GM18498 (cell line): ENCODE data around the gene DGCR6L.
"Not testable (repeated sequence)": the region's sequence is repeated elsewhere in the genome, so short reads cannot be mapped to it uniquely, and the experiment has no call there.

ENCODE experiments used
- ATAC-seq: cut with Tn5 transposase; IDR thresholded peaks from one replicate; pipeline ENCODE4 v1.9.1; 2021; ENCODE audit warnings: mild to moderate bottlenecking, moderate library complexity; ENCODE audit not compliant: unreplicated experiment

The DGCR6L gene

DNA sequence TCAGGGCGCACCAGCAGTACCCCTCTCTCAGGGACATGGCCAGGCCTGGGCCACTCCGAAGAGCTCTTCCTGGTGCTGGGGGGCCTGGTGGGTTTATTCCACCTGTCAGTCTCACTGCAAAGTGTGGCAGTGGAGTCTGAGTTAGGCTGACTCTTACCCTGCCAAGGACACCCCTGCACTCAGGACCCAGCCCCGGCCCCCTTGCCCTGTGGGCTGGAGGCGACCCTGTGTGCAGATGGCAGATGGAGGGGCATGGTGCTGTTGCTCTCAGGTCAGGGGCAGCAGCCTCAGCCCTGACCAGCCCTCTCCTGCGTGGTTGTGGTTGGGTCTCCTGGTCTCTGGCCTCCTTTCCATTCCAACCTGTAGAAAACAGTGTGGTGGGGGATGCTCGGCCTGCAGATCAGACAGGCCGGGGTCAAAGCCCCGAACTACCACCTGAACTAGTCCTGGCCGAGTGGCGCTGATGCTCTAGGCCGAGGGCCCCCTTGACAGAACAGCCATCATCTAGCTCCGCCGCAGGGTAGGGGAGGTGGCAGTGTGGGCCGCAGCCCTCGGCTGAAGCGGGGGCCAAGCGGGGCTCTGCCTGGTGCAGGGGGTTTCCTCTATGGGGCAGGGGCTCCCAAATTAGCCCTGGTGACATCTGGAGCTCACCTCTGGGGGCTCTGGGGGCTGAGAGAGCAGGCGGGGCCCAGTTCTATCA lies 41.8 kb downstream of the DGCR6L start:
- not testable (repeated sequence) for ATAC-seq

DNA sequence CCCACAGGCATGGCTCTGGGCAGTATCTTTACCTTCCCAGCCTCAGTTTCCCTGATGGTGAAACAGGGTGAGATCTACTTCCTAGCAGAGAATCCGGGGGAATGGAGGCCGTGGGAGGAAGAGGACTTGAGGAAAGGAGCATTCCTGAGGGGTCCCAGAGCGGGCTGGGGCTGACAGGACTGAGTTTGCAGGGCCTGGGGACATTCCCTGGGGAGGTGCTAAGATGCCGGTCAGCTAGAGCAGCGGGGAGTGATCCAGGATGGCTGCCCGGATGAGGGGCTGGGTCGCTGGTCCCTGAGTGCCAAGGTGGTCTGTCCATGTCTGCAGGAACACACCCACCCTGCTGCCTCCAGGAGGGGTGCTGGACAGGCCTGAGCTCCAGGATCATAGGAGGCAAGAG lies 43.4 kb downstream of the DGCR6L start:
- ATAC-seq: no peak

DNA sequence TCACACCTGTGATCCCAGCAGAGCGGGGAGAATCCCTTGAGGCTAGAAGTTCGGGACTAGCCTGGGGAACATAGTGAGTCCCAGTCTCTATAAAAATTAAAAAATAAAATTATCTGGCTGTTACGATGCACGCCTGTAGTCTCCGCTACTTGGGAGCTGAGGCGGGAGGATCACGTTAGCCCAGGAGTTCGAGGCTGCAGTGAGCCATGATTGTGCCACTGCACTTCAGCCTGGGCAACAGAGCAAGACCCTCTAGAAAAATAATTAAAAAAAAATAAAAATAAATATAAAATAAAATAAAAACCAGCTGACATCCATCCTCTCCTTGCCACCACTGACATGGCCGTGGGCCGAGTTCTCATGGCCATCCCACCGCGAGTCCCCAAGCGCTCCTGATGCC lies 44.0 kb downstream of the DGCR6L start:
- no peak for ATAC-seq

DNA sequence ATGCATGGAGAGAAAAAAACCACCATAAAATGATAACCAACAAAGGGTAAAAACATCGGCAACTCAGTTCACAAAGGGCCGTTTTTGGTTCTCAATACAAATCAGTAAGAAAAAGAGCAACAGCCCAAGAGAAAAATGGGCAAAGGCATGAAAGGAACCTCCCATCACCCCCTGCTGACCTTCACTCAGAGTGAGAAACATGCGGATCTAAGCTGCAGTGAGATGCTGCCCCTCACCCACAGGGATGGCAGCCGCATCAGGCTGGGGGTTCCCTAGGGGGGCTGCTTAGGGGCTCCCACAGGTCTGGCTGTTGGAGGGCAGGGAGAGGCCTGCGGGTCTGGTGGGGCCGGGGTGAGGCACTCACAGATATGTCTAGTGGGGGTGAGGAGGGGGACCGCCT lies 44.5 kb downstream of the DGCR6L start:
- ATAC-seq: not testable (repeated sequence)

- not testable (repeated sequence) for ATAC-seq
Measured at GRCh38 chr22:20274374-20274773, 45.5 kb downstream of the DGCR6L start.

DNA sequence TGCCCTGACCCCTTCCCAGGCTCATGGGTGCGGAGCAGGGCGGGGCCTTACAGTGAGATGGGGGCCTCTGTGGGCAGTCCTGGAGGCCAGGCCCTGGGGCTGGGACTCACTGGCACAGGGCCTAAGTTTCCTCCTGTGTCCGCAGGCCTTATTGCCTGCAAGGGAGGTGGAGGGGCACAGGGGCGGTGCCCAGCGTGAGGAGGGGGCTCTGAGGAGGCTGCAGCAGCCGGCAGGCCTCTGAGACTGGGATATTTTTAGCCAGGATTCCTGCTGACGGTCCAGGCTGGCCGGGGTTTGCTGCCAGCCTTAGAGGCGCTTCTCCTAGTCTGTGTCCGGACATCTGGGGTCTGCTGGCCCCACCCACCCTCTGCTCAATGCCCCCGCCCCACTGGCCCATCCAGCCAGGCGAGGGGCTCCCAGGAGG lies 46.1 kb downstream of the DGCR6L start:
- no peak for ATAC-seq

GRCh38 chr22:20272700-20273099 lies 47.2 kb downstream of the DGCR6L start:
- no peak for ATAC-seq

- no peak for ATAC-seq
Measured at GRCh38 chr22:20272174-20272573, 47.7 kb downstream of the DGCR6L start.

GRCh38 chr22:20271114-20271994 lies 48.5 kb downstream of the DGCR6L start:
- no peak for ATAC-seq

GRCh38 chr22:20270190-20271113 lies 49.4 kb downstream of the DGCR6L start:
- not testable (repeated sequence) for ATAC-seq

DNA sequence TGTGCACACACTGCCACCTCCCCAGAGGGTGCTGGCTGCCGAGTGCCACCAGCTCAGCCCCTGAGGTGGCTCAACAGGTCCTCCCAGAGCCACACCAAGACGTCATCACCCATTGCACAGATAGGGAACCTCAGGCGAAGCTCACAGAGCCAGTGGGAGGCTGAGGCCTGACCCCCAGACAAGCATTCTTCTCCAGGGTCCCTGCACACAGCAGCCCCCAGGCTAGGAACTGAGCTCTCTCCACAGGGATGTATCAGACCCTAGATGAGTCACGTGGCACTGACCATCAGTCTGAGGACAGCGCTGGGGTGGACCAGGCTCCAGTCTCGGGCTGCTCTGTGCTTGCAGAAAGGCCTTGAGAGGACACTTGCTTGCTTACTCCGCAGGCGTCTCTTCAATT lies 50.2 kb downstream of the DGCR6L start:
- not testable (repeated sequence) for ATAC-seq

- not testable (repeated sequence) for ATAC-seq
Measured at GRCh38 chr22:20269201-20269600, 50.7 kb downstream of the DGCR6L start.

DNA sequence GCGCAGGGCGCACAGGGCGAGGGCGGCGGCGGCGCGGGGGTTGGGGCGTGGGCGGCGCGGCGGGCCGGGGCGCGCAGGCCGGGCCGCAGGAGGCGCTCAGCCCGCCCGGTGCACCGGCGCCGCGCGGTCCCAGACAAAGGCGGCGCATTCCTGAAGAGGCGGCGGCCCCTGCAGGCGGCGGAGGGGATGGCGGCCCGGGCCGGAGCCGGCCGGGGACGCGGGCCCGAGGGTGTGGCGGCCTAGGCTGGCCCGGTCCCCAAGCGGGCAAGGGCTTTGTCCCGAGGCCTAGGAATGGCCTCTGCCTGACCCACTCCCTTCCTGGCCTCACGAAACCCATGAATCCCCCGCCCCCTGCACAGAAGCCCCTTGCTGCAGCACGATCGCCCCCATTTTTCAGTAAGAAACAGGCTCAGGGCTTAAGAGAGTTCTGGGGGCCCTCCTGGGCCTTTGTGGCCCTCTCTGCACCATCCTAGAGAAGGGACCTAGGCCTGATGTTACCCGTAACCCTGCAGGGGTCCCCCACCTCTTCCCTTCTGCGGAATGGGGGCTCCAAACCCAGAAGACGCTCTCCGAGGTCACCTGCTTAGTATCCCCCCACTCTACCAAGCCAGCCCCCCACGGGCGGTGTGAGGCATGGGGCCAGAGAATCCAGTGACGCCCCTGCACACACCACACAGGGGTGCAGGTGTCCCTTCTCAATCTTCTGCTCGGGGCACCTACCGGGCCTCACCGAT lies 51.4 kb downstream of the DGCR6L start, which contains the start of gene RTN4R:
Gene RTN4R, minus strand, starts transcription at position 40 of the 734 bp plus-strand sequence. CDS start 226 bp downstream, outside the sequence.
- ATAC-seq: no peak

GRCh38 chr22:20267441-20268278 lies 52.2 kb downstream of the DGCR6L start:
- ATAC-seq: no peak

DNA sequence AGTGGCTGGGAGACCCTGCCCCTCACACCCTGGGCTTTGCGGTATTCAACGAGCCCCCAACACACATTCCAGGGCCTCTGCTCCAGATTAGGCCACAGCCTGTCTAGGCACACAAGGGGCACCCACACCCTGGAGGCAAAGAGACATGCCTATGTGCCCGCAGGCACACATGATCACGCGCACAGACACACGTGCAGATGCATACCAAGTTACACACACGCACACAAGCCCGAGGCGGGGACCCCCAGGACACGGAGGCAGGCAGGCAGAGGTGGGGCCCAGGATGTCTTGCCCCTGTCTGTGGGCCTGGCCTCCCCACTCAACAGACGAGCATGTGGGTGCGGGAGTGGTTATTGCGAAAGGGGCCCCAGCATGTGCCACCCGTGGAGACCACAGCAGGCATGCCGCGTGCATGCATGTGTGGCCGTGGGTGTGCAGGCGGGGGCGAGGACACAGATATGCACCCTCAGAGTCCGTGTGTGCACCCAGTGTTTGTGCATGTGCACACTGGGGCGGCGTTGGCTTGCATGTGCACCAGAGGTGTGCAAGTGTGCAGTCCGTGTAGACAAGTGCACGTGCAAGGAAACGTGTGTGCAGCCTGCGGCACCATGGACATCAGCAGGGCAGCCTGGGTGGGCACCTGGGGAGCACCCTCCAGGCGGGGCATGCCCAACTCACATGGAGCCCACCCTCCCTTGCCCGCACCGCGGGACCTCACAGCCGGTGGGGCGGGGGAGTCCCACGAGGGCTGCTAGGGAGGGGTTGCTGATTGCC lies 53.0 kb downstream of the DGCR6L start:
- ATAC-seq: not testable (repeated sequence)

DNA sequence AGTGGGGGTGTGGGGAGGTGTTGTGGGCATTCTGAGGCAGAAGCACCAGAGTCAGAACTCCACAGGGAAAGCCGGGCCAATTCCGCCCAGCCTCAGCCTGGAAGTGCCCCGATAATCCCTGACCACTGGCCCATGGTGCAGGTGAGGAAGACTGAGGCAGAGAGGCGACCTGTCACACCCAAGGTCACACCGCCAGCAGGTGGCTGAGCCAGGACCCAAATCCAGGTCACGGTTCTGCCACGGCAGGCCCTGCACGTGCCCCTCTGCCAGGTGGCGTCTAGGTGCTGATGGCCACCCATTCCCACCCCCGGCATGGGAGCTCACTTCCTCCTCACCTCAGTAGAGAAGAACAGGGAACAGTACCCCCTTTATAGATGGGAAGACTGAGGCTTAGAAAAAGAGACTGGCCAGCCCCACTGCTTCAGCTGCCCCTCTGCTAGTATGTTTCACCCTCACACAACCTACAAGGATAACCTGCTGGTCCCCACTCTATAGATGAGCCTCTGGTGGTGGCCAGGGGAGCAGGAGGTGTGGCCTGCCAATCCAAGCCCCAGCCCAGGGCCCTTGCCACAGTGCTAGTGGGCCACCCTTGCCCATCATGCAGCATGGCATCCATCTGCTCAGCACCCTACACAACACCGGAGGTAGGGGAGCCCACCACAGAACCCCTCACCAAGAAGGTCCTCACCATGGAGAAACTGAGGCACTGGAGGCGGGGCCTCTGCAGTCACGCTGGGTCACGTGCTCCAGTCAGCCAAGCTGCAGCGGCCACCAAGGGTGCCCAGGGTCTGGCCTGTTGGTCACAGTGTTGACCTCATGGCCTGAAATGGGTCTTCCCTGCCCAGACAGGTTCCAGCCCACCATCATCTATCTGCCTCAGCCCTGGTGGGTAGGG lies 53.8 kb downstream of the DGCR6L start:
- not testable (repeated sequence) for ATAC-seq

DNA sequence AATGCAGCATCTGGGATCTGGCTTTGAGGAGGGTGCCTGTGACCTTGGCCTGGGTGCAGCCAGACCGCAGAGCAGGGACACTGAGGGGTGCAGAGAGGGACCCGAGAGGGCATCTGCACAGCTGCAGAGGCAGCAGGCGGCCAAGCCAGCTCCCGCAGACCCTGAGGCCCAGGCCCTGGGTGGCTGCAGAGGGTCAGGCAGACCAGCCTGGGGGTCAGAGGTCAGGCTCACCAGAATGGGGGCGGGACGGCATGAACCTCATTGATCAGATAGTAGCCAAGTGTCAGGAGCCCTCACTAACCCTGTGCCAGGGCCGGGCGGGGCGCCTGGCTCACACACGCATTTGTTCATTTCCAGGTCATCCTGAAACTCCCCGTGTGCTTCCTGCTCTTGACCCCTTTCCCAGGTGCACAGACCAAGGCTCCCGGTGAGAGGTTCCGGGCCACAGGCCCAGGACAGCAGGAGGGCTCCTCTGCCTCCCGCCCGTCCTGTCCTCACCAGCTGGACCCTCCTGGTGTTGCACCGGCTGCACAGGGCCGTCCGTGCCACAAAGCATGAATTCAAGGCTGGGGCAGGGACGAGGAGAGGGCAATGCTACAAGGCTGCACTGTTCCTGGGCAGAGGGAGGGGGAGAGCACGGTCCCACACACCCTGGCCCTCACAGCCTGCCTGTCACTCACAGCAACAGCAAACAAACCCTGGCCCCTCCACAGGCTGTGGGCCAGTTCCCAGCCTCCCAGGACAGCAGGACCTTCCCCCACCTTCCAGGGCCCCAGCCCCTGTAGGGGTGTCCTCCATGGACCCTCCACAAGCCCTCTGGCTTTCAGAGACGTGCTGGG lies 55.0 kb downstream of the DGCR6L start:
- no peak for ATAC-seq
